Activated CD8-positive, alpha-beta memory T cell treated with anti-CD3 and anti-CD28 coated beads, Interleukin-2, amount 50 U/mL, for 1 hour (primary cell): ENCODE results near the gene DICER1.
"Not testable (repeated sequence)": the region's sequence is repeated elsewhere in the genome, so short reads cannot be mapped to it uniquely, and the experiment has no call there.

Experiments used
- DNase-seq: peaks from one replicate; pipeline ENCODE4 v3.0.0-alpha.2; 2020; ENCODE audit errors: extremely low read depth

DICER1 gene

DNA sequence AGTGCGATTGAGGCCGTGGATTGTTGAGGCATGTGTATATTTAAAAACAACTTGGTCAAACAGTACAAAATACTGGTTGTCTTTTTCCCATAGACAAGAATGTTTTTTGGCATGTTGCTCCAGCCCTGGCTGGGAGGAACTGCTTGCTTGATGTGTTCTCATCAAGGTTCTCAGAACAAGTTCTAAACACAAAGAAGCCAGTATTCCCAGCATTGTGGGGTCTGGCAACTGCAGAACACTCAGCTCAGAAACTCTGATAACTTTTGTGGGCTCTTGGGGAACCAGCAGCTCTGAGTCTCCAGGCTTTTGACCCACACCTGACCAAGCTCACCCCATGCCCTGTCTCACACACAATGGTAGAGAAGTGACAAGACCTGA is 27.1 kb upstream of the DICER1 start:
- DNase-seq, result no peak

DNA sequence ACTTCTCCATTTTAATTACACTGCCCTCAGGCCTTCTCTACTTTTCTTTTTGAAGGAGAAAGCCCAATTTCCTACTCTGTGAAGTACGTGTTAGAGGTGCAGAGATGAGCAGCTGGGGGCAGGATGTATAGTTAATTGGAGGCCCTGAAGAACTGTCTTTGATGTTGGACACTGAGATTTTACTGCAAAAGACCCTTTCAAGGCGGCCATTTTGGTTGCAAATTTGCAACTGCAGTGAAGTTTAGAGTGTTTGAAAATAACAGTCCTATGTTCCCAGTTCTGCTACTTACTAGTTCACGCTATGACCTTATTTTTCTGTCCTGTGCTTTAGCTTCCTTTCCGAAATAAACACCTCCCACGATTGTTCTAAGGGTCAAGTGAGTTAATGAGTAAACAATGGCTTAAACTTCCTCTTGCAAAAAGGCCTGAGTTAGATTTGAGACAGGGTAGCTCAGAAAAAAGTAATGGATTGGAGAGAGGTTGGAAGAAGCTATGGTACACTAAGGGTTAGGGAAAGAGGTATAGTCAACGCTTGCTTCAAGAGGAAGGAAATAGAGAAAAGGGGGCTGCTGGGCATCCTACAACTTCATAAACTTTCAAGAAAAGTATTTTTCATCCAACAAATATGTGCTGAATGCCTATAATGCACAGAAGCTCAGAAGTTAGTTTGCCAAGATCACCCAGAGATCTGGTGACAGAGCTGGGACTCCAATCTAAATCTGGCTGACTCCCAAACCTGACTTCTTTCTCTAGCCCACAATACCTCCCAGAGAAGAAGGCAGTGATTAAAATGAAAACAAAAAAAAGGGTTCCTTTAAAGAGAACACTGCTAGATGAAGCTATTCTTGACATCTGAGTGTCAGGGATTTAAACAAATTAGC is 26.4 kb upstream of the DICER1 start:
- DNase-seq, result no peak

DNA sequence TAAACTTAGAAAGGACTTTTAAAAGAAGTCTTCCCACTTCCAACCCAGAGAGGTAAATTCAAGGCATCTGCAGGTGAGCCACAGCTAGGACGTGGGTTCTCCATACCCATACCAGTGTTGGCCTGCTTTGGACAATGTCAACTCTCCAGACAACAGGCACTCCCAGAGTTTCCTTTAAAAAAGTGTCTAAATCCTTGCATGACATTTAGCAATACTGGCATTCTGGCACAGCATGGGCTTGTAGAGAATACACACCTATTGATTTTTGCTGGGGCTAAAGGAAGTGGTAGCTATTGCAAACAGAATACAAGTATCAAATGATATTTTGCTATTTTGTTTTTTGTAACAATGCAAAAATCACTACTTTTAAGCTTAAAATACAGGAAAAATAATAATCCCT is 25.8 kb upstream of the DICER1 start:
- DNase-seq, result no peak

DNA sequence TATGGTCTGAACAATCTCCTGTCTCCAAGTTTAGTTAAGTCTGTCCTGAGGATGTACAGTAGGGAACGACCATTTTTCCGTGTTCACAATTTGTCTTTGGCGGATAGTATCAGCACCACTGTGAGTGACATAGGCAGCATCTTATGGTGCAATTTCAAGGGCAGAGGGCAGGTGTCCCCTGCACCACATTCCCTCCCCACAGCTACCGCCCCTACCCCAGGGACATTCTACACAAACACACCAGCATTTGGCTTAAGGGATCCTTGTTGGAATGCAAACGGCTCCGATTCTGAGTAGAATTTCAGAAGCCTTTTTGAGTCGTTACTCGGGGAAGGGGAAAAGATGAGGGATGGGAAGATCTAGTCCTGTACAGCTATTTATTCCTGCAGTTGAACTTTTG is 25.1 kb upstream of the DICER1 start:
- DNase-seq, result no peak

DNA sequence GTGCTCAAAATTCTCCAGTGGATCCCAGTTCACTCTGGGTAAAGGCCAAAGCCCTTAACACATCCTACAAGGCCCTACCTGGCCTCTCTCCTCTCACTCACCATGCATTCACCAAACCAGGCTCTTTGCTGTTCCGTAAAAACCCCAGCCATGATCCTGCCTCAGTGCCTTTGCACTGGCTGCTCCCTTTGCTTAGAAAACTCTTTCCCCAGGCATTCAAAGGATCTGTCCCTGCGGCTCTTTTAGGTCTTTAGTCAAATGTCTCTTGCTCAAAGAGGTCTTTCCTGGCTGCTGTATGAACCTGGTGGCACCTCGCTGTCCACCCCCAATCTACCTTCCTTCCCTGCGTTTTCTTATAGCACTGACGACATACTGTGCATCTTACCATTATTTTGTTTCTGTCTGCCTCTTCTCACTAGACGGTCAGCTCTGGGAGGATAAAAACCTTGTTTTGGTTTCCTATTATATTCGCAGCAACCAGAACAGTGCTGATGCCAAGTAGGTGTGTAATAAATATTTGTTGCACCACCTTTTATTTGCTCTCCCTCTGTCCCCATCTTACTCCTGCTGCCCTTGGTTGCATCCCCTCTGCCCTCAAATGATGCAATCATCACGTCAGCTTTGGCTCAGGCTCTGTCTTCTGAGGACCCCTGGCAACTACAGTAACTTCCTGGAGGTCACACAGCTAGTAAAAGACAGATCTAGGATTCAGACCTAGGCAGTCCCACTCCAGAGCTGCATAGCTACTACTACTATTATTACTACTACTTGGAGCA is 23.8 kb upstream of the DICER1 start:
- DNase-seq, result no peak

DNA sequence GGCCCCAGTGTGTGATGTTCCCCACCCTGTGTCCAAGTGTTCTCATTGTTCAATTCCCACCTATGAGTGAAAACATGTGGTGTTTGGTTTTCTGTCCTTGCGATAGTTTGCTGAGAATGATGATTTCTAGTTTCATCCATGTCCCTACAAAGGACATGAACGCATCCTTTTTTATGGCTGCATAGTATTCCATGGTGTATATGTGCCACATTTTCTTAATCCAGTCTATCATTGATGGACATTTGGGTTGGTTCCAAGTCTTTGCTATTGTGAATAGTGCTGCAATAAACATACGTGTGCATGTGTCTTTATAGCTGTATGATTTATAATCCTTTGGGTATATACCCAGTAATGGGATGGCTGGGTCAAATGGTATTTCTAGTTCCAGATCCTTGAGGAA is 18.3 kb upstream of the DICER1 start:
- DNase-seq, result not testable (repeated sequence)

DNA sequence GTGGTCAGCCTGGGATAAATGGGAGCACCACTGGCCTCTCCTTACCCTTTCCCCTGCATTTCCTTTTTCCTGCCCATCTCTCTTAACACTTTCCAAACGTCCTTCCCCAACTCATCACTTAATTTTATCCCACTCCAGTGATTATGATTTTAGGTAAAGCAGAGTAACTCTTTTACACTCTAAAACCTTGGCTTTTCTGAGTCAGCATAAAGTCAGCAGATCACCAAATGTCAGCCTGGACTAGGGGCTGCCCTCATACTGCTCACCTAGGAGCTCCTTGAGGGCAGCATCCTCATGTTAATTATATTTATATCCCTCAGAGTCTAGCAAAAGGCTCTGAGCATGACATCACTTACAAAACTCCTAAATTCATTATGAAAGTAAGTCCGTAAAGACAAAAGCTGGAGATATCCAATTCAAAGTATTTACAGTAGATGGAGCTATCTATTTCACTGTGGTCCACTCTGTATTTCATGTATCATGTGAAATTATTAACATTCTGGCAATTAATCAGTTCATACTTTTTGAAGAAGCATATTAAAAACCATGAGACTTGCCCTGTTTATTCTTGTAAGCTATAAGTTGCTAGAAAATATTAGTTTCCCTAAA is 17.0 kb upstream of the DICER1 start:
- DNase-seq, result no peak

DNA sequence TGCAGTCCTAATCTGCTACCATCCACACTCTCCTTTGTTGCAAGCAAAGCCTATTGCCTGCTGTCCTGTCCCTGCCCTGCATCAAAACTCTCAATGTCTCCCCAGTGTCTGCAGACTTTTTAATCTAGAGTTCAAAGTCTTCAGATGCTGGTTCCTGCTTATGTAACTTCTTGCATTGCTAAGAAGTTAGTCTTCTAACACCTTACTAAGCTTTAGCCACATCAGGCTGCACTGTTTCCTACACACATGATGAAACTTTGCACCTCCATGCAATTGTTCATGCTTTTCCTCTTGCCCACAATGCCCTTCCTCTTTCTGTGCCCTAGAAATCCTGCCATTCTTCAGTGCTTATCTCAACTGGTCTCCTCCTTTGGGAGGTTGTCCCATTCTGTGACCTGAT is 16.2 kb upstream of the DICER1 start:
- no peak for DNase-seq

DNA sequence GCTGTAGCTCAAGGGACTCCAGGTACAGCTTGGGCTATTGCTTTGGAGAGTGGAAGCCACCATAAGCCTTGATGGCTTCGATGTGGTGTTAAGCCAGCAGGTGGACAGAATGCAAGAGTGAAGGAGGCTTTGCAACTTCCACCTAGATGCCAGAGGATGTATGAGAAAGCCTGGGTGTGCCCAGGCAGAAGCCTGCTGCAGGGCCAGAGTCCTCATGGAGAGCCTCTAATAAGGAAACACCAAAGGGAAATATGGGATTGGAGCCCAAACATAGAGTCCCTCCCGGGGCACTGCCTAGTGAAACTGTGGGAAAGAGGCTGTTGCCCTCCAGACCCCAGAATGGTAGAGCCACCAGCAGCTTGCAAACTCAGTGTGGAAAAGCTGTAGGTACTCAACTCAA is 9.8 kb upstream of the DICER1 start:
- no peak for DNase-seq

DNA sequence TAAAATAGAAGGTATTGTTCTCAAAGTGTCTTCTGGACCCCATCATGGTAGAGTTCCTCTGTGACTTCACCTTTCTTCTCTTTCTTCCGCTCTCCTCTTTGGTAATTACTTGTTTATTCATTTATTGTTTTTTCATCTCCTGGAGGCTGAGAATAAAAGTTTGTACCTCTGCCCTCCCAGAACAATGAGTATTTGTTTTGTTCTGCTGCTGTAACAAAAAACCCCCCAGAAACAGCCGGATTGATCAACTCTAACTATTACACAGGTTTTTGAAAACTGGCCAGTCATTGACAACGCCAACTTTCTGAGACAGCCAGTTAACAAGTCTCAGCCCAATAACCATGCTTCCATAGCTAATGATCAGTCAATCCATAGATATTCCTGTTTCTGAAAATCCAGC is 8.2 kb upstream of the DICER1 start:
- no peak for DNase-seq

DNA sequence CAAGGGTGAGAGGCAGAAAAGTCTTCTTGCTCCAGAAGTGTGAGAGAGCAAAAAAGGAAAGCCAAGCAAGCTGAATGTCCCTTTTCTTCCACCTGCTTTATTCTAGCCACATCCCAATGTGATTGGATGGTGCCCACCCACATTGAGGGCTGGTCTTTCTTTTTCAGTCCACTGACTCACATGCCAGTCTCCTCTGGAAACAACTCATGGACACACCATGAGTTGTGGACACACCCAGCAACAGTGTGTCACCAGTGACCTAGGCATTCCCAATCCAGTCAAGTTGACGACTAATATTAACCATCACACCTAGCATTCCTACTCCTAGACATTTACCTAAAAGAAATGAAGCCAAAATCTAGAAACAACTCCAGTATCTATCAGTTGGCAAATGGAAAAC is 7.2 kb upstream of the DICER1 start:
- no peak for DNase-seq

DNA sequence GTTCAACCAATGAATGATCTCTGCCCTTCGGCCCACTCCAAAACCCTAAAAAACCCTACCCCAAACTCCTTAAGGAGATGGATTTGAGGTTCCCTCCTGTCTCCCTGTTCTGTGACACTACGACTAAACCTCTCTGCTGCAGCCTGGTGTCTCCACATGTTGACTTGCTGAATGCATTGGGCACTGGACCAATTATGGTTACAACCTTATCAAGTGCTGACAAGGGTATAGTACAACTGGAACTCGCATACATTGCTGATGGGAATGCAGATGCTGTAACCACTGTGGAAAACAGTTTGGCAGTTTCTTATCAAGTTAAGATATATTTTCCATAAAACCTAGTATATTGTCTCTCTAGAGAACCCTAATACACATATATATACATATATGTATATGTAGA is 6.3 kb upstream of the DICER1 start:
- no peak for DNase-seq

DNA sequence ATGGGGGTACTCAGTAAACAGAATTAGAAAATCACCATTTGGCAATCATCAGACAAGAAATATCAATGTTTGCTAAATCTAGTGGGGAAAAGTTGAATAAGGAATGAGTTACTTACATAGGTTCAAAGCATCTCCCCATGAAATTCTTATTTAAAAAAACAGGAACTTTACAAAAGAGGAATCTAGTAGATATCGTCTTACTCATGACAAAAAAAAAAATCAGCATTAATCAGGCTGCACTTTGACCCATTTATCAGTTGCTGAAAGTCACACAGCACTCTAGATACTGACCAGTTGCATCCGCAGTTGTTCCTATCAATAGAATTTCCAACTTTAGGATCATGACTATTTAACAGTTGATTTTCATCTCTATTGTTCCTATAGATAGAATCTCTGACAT is 5.8 kb upstream of the DICER1 start:
- no peak for DNase-seq

DNA sequence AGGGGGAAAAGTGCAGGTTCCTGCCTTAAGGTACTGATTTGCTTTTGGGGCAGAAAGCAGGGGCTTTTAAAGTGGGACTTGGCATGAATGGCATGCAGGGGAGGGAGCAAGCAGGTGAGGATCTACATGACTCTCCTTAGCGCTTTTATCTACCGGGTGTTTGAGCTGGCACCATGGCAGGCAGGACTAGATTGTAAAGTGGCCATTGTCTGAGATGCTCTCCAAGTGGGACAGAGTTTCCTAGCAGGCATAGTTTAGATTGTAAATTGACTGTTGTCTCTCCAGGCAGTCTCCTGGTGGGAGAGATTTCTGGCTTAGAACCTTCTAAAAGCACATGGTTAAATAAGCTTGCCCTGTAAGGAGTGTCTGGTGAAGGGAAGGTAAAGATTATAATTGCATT is 5.3 kb upstream of the DICER1 start:
- no peak for DNase-seq

DNA sequence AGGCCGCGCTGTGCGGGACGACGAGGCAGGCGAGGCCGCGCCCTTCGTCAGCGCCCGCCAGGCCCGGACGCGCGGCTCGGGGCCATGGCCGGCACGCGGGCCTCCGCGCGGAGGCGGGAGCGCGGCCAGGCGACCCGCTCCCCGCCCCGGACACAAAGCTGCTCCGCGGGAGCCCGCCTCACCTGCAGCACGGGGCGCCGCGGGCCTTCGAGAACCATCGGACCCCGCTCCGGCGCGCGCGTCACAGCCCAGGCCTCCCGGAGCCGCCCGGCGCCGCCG is 342 bp downstream of the DICER1 start:
- no peak for DNase-seq

DNA sequence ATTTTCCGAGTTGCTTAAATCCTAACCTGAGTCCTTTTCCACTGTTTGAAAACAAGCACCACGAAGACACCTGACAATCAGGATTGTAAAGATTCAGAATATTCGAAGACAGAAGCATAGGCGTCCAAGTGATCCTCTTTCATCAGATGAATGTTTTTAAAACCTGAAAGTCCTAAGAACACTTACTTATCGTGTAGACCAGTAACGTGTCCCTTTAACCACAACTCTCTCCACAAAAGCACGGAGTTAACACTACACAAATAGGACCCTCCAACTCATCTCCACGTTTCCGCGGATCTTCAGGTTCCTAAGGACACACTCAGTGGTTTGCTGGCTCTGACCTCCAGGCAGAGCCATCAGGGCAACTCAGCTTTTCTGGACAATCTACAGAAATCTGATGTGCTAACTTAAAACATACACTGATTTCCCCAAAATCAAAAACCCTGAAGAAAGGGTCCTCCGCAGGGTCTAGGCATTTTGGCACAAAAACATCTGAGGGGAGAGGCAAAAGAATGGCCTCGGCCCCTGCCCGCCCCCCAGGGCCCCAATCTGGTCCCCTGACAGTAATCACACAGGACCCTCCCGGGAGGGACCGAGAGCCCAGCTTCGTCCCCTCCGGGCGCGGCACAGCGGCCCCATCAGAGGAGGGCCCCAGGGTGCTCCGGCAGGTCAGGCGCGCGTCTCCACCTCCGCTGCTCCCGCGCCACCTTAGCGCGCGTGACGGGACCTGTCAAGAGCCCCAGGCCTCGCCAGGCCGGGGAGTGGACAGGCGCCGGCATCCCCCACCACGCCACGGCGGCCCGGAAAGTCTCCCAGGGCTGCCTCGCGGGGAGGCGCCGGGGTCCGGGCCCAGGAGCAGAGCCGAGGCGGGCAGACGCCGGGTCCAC is 925 bp downstream of the DICER1 start:
- DNase-seq, result no peak

DNA sequence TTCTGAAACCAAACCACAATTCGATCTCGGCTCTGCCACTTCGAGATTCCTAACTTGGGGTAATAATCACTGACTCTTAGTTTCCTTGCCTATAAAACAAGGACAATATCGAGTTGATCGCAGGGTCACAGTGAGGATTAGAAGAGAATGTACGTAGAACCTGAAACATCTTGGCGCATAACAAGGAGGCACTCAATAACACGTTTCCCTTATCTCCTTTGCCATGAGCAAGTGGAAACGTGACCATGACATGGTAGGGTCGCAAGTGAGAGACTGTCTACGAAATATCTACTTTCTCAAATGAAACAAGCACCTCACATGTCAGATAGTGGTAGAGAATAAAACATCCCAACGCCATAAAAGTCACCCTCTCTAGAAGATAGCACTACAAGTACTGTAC is 2.3 kb downstream of the DICER1 start:
- no peak for DNase-seq

DNA sequence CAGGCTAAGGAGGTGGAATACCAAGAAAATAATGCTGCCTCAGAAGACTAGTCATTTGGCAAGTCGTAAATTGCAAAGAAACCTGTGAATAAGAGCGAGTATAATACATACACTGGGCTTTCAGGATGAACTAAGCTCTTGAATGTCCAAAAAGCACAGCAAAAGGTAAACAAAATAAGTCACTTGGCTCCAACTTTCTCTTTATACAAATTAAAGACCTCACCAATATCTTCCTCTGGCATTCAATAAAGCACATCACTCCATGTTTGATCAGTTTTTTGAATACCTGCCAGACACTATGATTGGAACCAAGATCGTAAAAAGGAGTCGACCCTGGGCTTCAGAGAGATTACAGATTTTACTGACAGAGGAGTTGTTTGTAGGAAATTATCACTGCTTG is 3.5 kb downstream of the DICER1 start:
- DNase-seq, result no peak

DNA sequence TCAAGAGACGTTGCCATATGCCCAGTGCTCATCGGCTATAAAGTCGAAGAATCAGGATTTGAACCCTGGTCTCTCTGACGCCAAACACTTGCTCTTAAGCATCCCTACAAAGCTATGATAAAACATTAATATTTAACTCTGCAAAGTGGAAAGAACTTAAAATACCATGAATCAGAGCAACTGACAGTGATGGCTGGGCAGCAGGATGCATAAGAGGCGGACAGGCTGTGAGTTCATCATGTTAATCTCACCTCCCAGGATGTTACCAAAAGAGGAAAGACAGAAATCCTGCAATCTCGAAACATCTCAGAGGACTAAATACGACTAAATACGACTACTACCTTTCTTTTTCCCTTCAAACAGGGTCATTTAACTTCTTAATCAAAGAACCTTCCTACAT is 5.8 kb downstream of the DICER1 start:
- no peak for DNase-seq

DNA sequence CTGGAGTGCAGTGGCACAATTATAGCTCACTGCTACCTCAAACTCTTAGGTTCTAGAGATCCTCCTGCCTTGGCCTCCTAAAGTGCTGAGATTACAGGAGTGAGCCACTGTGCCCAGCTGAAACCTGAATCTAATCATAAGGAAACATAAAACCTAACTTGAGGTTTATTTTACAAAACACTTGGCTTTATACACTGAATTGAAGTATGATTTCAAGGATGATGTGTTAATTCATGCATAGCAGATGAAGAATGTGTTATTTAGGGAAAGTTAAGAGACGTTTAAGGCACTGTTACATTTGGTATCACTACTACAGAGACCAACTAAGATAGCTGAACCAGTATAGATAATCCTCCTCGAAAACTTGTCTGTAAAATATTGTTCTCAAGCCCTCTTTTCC is 6.4 kb downstream of the DICER1 start:
- DNase-seq, result no peak

DNA sequence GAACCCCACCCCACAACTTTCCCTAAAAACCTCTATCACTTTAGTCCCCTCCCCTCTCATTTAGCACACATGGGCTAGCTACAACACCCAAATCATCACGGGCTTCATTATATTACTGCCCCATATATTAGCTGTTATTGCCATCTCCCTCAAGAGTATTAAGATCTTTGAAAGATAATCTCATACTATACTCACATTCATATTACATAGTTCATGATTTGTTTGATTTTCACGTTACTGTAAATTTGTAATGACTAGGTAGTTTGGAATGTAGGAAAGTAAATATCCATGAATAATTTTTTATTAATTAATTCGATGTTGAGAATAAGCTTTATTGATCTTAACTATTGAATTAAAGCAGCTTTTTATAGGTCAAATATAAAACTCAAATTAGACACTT is 7.9 kb downstream of the DICER1 start:
- no peak for DNase-seq

DNA sequence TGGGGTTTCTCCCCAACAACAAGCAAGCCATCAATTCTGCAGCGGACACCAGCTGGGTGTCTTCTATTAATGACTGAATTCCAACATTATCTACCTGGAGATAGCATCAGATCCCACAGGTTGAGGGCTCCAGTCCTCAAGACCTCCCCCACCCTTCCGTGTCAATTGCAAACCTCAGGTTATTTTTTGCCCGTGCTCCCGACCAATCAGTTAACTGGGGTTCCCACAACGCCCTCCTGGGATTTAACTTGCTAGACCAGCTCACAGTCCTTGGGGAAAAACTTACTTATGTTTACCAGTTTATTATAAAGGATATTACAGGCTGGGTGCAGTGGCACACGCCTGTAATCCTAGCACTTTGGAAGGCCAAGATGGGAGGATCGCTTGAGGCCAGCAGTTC is 9.7 kb downstream of the DICER1 start:
- no peak for DNase-seq
